Loucy (cell line): Measurements from ENCODE around the gene RXRG.

ENCODE experiments used
- EZH2phosphoT487 ChIP-seq: fragments of 200-600 bp; IDR thresholded peaks from 2 replicates; pipeline ENCODE4 v1.6.1; 2018; ENCODE audit warnings: antibody characterized with exemption, mild to moderate bottlenecking, moderate library complexity, borderline replicate concordance
- TF ChIP-seq, protein P1 (sequence below): fragments of 200-600 bp; sonication (generic); conservative IDR thresholded peaks from 2 replicates; pipeline ENCODE4 v1.5.1; 2014; ENCODE audit warnings: mild to moderate bottlenecking, antibody characterized with exemption, low read length

DNA sequence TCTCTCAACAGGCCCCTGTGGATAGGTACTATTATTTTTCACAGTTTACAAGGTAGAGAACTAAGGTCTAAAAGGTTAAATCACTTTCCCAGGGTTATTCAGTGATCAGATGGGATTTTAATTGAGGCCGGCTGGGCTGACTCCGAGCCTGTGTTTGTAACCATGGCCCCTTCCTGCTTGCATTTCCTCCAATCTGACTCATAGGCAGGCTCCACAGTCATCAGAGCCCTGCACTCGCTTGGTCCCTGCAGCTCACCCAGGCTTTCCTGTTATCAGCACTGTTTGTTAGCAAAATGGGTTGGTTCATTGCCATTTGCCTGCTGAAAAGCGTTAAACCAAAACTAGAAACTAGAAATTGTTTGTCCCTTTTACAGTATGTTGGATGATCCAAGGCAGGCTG lies 47.0 kb downstream of the RXRG start:
- TF ChIP-seq, protein P1, sequence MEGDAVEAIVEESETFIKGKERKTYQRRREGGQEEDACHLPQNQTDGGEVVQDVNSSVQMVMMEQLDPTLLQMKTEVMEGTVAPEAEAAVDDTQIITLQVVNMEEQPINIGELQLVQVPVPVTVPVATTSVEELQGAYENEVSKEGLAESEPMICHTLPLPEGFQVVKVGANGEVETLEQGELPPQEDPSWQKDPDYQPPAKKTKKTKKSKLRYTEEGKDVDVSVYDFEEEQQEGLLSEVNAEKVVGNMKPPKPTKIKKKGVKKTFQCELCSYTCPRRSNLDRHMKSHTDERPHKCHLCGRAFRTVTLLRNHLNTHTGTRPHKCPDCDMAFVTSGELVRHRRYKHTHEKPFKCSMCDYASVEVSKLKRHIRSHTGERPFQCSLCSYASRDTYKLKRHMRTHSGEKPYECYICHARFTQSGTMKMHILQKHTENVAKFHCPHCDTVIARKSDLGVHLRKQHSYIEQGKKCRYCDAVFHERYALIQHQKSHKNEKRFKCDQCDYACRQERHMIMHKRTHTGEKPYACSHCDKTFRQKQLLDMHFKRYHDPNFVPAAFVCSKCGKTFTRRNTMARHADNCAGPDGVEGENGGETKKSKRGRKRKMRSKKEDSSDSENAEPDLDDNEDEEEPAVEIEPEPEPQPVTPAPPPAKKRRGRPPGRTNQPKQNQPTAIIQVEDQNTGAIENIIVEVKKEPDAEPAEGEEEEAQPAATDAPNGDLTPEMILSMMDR = no peak
- TF ChIP-seq EZH2phosphoT487 = no peak
